TTC549 (cell line): ENCODE data around the gene SEC24B.
"Not testable (repeated sequence)": the region's sequence is repeated elsewhere in the genome, so short reads cannot be mapped to it uniquely, and the experiment has no call there.

ENCODE experiments used
- FAIRE-seq: peaks from 2 replicates; lab custom pipeline; 2012; peaks lifted over from hg19 to GRCh38; lab: Jason Lieb, UNC

SEC24B gene

DNA sequence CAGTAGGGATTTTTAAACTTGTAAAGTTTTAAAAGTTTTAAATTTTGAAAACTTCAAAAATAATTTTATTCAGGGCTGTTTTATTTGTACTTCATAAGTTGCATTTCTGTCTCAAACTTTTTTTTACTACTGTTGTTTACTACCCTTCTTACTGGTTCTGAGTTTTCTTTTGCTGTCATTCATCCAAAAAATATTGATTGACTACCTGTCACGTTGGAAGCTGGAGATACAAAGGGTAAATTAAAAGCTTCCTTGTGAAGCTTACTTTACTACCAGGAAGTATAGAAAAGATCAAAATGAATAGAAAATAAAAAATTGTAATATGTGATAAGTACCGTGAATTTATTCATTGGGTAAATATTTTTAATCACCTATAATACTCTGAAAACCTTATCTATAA, 77.1 kb downstream of the SEC24B start:
- no peak for FAIRE-seq

- no peak for FAIRE-seq
Observed at GRCh38 chr4:109511414-109511813, 77.8 kb downstream of the SEC24B start.

GRCh38 chr4:109513368-109513767, 79.8 kb downstream of the SEC24B start:
- not testable (repeated sequence) for FAIRE-seq

- FAIRE-seq = no peak
Observed at GRCh38 chr4:109532182-109532581, 98.6 kb downstream of the SEC24B start.

DNA sequence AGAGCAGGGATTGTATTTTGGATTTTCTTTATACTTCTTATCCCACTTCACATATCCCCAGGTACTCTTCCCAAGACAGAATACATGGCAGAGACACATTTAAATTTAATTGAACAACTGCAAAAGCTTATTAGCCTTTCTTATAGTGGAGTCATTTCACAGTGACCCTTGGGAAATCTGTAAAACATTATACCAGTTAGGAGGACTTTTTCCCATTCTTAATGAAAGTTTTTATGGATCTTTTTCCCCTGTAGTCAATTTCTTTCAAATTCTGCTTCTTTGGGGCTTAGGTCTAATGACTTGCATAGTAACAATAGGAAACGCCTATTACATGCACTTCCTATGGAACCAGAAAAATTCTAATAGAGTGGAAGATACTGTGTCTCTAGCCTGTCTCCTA, 111.8 kb downstream of the SEC24B start:
- no peak for FAIRE-seq

DNA sequence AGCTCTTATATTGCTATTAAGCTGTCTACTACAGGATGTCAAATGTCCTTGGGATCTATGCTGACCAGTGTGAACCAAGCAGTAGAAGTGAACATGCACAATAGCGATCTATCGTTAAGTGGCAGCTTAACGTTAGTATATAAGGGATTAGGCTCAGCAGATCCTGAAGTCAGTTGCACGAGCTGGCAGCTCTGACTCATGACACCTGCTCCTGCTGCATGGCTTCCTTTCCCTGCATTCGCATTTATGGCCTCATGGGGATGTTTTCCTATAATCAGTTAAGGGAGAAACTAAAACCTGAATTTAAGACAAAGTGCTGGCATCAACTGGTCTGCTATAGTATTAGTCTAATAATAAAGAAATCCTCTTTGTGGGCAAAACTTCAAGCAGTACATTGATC, 113.8 kb downstream of the SEC24B start:
- FAIRE-seq = no peak

GRCh38 chr4:109548655-109549054, 115.0 kb downstream of the SEC24B start:
- FAIRE-seq = no peak

- no peak for FAIRE-seq
Observed at GRCh38 chr4:109552237-109552636, 118.6 kb downstream of the SEC24B start.

GRCh38 chr4:109553130-109553529, 119.5 kb downstream of the SEC24B start:
- no peak for FAIRE-seq

GRCh38 chr4:109554971-109555370, 121.4 kb downstream of the SEC24B start:
- FAIRE-seq = no peak

- no peak for FAIRE-seq
Observed at GRCh38 chr4:109557433-109557832, 123.8 kb downstream of the SEC24B start.

DNA sequence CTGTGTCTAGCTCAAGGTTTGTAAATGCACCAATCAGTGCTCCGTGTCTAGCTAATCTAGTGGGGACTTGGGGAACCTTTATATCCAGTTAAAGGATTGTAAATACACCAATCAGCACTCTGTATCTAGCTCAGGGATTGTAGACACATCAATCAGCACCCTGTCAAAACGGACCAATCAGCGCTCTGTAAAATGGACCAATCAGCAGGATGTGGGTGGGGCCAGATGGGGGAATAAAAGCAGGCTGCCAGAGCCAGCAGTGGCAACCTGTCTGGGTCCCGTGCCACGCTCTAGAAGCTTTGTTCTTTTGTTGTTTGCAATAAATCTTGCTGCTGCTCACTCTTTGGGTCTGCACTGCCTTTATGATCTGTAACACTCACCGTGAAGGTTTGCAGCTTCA, 124.5 kb downstream of the SEC24B start:
- not testable (repeated sequence) for FAIRE-seq

- no peak for FAIRE-seq
Observed at GRCh38 chr4:109559625-109559982, 126.0 kb downstream of the SEC24B start.

- no peak for FAIRE-seq
Observed at GRCh38 chr4:109559983-109560686, 126.5 kb downstream of the SEC24B start, which contains the start of gene MCUB. MCUB (plus strand) TSS chr4:109560246; CDS start chr4:109560338, 92 bp downstream.

- FAIRE-seq = no peak
Observed at GRCh38 chr4:109560687-109561461, 127.3 kb downstream of the SEC24B start.

- FAIRE-seq = no peak
Observed at GRCh38 chr4:109562457-109563239, 129.0 kb downstream of the SEC24B start.

DNA sequence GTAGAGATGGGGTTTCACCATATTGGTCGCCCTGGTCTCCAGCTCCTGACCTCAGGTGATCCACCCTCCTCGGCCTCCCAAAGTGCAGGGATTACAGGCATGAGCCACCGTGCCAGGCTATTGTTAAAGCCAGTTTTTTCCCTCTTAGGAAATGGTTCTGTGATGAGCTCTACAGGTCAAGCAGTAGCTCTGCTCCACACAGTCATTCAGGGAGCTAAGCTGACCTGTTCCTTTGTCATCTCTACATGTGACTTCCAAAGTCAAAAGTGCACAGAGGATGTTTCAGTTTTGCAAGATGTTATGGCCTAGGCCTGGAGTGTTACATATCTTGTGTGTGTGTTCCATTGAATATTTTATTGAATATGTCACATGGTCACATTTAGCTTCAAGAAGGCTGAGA, 137.9 kb downstream of the SEC24B start:
- FAIRE-seq = no peak

- FAIRE-seq = no peak
Observed at GRCh38 chr4:109572154-109572553, 138.5 kb downstream of the SEC24B start.

- FAIRE-seq = no peak
Observed at GRCh38 chr4:109574443-109574850, 140.8 kb downstream of the SEC24B start.

GRCh38 chr4:109574931-109575804, 141.6 kb downstream of the SEC24B start:
- no peak for FAIRE-seq

DNA sequence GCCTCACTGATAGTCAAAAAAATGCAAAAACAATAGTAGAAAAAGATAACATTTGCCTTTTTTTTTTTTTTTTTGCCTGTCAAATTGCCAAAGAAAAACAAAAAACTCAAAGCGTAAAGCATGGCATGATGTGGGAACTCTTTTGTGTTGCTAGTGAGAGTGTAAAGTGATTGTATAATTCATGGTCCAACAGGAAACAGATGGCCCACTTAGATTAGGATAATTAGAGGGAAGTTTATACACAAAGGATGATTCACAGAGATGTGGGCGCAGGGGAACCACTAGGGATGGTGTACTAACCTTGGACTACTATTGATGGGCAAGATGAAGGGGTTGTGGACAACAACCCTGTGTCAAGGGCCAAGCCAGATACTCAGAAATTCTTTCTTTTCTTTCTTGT, 142.8 kb downstream of the SEC24B start:
- FAIRE-seq = no peak

DNA sequence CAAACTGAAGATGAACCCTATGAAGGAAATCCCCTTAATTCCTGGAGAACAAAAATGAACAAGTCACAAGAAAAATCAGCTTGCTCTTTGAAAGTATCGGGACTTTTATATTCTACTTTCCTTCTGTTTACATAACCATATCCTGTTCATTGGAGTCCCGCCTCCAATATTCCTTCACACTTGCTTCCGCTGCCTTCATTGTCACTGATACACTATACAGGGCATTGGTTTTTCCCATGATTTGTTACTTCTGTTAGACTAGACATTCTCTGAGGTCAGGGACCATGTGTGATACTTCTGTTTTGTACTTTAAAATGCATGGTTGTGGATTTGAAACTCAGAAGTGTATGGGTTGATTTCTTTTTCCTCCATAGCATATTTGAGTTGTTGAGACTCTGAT, 145.2 kb downstream of the SEC24B start:
- FAIRE-seq = no peak
